HepG2 (cell line): ENCODE measurements around the gene PA2G4. TPM values are rescaled to one million over a fixed set of nuclear protein-coding genes. Genes with fewer than 3 reads are reported as not detected.

ENCODE experiments used
- GTF2F1 ChIP-seq: fragments of 150-350 bp; IDR thresholded peaks from 2 replicates; pipeline ENCODE4 v1.6.1; 2014; ENCODE audit warnings: low read length
- HHEX ChIP-seq: IDR thresholded peaks from 2 replicates; pipeline ENCODE4 v1.6.1; 2016; ENCODE audit warnings: control low read depth
- KDM3A ChIP-seq: IDR thresholded peaks from 2 replicates; pipeline ENCODE4 v1.6.1; 2018; ENCODE audit warnings: low read depth, missing compliant biosample characterization
- MEF2D ChIP-seq: sonication (generic); formaldehyde crosslinking; IDR thresholded peaks from 2 replicates; pipeline ENCODE4 v1.5.1; 2020; ENCODE audit warnings: mild to moderate bottlenecking, missing genetic modification reagents
- PRPF4 ChIP-seq: fragments of 200-400 bp; formaldehyde crosslinking; IDR thresholded peaks from 2 replicates; pipeline ENCODE4 v1.6.1; 2016; ENCODE audit warnings: low read length, low read depth; ENCODE audit not compliant: poor library complexity, severe bottlenecking
- RBFOX2 ChIP-seq: fragments of 200-400 bp; formaldehyde crosslinking; IDR thresholded peaks from 2 replicates; pipeline ENCODE4 v1.6.1; 2017; ENCODE audit warnings: low read depth, mild to moderate bottlenecking, low read length
- SMC3 ChIP-seq: IDR thresholded peaks from 2 replicates; pipeline ENCODE4 v1.6.1; 2011; ENCODE audit warnings: low read length, improper control_type of control experiment
- SRF ChIP-seq: IDR thresholded peaks from 2 replicates; pipeline ENCODE4 v1.6.1; 2011; ENCODE audit warnings: mild to moderate bottlenecking, low read depth, low read length, moderate library complexity
- SYNCRIP ChIP-seq: fragments of 200-400 bp; formaldehyde crosslinking; IDR thresholded peaks from 2 replicates; pipeline ENCODE4 v1.6.1; 2018; ENCODE audit warnings: mild to moderate bottlenecking, low read depth, low read length; ENCODE audit not compliant: insufficient read depth
- TAF15 ChIP-seq: fragments of 200-400 bp; formaldehyde crosslinking; IDR thresholded peaks from one replicate; pipeline ENCODE4 v1.6.1; 2018; ENCODE audit warnings: mild to moderate bottlenecking, low read depth, low read length; ENCODE audit not compliant: poor library complexity, severe bottlenecking
- TBL1XR1 ChIP-seq: fragments of 150-350 bp; IDR thresholded peaks from 2 replicates; pipeline ENCODE4 v1.6.1; 2014; ENCODE audit warnings: borderline replicate concordance, low read length; ENCODE audit not compliant: partially characterized antibody
- ZKSCAN5 ChIP-seq: sonication (generic); formaldehyde crosslinking; IDR thresholded peaks from 2 replicates; pipeline ENCODE4 v1.5.1; 2020; ENCODE audit warnings: mild to moderate bottlenecking, missing genetic modification reagents
- ZNF205 ChIP-seq: IDR thresholded peaks from 2 replicates; pipeline ENCODE4 v1.6.1; 2018; ENCODE audit warnings: missing biosample characterization, missing genetic modification reagents
- ZNF367 ChIP-seq: sonication (generic); formaldehyde crosslinking; IDR thresholded peaks from 2 replicates; pipeline ENCODE4 v1.4.0; 2020; ENCODE audit warnings: missing genetic modification reagents, borderline replicate concordance
- ZNF615 ChIP-seq: sonication (generic); formaldehyde crosslinking; IDR thresholded peaks from 2 replicates; pipeline ENCODE4 v1.5.0; 2020; ENCODE audit warnings: mild to moderate bottlenecking, missing genetic modification reagents, borderline replicate concordance
- ZNF629 ChIP-seq: sonication (generic); formaldehyde crosslinking; conservative IDR thresholded peaks from 2 replicates; pipeline ENCODE4 v1.5.0; 2020; ENCODE audit warnings: missing genetic modification reagents
- ZNF75D ChIP-seq: sonication (generic); formaldehyde crosslinking; IDR thresholded peaks from 2 replicates; pipeline ENCODE4 v1.8.1; 2023; ENCODE audit warnings: missing genetic modification reagents, mild to moderate bottlenecking, borderline replicate concordance
- ZNF766 ChIP-seq: sonication (generic); formaldehyde crosslinking; IDR thresholded peaks from 2 replicates; pipeline ENCODE4 v1.5.0; 2020; ENCODE audit warnings: missing genetic modification reagents, borderline replicate concordance
- polyA plus RNA-seq, 8 experiments: library from polyadenylated mRNA; depleted of rRNA in 3 of 8; stranded (reverse) in 7 of 8; unstranded in 1 of 8; fragments of >200 nt; fragmentation: Illumina TruSeq in 4 of 8; extraction: Trizol in 4 of 8; gene quantifications; 2 replicates each; pipeline versions ENCODE4 v1.2.1 to v1.2.3, GENCODE V29; 2011 to 2016; ENCODE audit warnings: low read depth in 4 of 8, missing spikeins in 1 of 8, mixed read lengths in 1 of 8; ENCODE audit not compliant: insufficient read depth in 1 of 8
- total RNA-seq, 5 experiments: library from RNA; depleted of rRNA; stranded (reverse); fragments of >200 nt; fragmentation: Illumina TruSeq; extraction: Trizol; gene quantifications; 2 replicates each; pipeline ENCODE4 v1.2.3, GENCODE V29; 2016; ENCODE audit warnings: low read depth in 1 of 5
- TF ChIP-seq, protein P1 (sequence below): sonication (generic); formaldehyde crosslinking; IDR thresholded peaks from 2 replicates; pipeline ENCODE4 v1.5.0; 2020; ENCODE audit warnings: missing genetic modification reagents
- TF ChIP-seq, protein P2 (sequence below): sonication (generic); formaldehyde crosslinking; IDR thresholded peaks from 2 replicates; pipeline ENCODE4 v1.4.0; 2020; ENCODE audit warnings: missing genetic modification reagents
- TF ChIP-seq, protein P3 (sequence below): sonication (generic); formaldehyde crosslinking; IDR thresholded peaks from 2 replicates; pipeline ENCODE4 v1.4.0; 2020; ENCODE audit warnings: missing genetic modification reagents, low read depth, mild to moderate bottlenecking, borderline replicate concordance

Gene PA2G4
- total and polyA plus RNA-seq, 2 of the 13 experiments (the other 11 are each of a cell fraction or from before 2014, with no cell fraction given) = 147 to 240 TPM

DNA sequence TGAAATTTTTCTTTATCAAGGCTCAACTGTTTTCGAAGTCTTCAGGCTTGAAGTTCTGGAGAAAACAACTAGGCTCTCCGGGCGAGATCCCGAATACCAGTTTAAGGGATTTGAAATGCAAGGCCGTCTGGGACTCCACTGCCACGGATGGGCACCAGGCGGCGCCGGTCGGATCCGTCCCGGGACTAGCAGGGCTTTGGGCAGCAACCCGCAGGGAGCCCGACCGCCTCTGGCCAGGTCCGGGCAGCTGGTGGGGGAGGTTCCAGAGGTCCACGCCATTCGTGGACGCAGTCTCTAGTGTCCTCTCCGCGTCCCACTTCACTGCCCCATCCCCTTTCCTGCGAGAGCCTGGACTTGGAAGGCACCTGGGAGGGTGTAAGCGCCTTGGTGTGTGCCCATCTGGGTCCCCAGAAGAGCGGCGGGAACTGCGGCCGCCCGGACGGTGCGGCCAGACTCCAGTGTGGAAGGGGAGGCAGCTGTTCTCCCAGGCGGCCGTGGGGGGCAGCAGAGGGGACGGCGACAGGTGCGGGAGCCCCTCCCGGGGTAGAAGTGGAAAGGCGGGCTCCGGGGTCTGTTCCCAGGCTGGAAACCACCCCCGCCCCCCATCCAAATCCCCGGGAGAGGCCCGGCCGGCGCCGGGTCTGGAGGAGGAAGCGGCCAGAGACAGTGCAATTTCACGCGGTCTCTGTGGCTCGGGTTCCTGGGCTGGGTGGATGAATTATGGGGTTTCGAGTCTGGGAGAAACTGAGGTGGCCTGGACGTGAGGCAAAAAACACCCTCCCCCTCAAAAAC is 25.2 kb upstream of the PA2G4 start (continued):
- no peak for TF ChIP-seq GTF2F1
- no peak for TF ChIP-seq SYNCRIP
- no peak for TF ChIP-seq ZNF615
- no peak for TF ChIP-seq ZNF629 (CRISPR knock-in tag)
- TF ChIP-seq, protein P1, sequence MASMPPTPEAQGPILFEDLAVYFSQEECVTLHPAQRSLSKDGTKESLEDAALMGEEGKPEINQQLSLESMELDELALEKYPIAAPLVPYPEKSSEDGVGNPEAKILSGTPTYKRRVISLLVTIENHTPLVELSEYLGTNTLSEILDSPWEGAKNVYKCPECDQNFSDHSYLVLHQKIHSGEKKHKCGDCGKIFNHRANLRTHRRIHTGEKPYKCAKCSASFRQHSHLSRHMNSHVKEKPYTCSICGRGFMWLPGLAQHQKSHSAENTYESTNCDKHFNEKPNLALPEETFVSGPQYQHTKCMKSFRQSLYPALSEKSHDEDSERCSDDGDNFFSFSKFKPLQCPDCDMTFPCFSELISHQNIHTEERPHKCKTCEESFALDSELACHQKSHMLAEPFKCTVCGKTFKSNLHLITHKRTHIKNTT = no peak
- TF ChIP-seq PRPF4 = no peak
- TF ChIP-seq MEF2D = peak; percentile 48; the same call in 1 of the 2 replicates
- TF ChIP-seq SMC3 = peak; percentile 51; the same call in 1 of the 2 replicates
- TF ChIP-seq ZNF766 (CRISPR knock-in tag) = 0 out of 2 replicates have a peak, but pooled peaks have one; percentile 49
- TF ChIP-seq ZNF75D (CRISPR knock-in tag) = no peak
- TF ChIP-seq KDM3A = peak; percentile 73; the same call in 1 of the 2 replicates
- no peak for TF ChIP-seq TBL1XR1
- TF ChIP-seq, protein P2, sequence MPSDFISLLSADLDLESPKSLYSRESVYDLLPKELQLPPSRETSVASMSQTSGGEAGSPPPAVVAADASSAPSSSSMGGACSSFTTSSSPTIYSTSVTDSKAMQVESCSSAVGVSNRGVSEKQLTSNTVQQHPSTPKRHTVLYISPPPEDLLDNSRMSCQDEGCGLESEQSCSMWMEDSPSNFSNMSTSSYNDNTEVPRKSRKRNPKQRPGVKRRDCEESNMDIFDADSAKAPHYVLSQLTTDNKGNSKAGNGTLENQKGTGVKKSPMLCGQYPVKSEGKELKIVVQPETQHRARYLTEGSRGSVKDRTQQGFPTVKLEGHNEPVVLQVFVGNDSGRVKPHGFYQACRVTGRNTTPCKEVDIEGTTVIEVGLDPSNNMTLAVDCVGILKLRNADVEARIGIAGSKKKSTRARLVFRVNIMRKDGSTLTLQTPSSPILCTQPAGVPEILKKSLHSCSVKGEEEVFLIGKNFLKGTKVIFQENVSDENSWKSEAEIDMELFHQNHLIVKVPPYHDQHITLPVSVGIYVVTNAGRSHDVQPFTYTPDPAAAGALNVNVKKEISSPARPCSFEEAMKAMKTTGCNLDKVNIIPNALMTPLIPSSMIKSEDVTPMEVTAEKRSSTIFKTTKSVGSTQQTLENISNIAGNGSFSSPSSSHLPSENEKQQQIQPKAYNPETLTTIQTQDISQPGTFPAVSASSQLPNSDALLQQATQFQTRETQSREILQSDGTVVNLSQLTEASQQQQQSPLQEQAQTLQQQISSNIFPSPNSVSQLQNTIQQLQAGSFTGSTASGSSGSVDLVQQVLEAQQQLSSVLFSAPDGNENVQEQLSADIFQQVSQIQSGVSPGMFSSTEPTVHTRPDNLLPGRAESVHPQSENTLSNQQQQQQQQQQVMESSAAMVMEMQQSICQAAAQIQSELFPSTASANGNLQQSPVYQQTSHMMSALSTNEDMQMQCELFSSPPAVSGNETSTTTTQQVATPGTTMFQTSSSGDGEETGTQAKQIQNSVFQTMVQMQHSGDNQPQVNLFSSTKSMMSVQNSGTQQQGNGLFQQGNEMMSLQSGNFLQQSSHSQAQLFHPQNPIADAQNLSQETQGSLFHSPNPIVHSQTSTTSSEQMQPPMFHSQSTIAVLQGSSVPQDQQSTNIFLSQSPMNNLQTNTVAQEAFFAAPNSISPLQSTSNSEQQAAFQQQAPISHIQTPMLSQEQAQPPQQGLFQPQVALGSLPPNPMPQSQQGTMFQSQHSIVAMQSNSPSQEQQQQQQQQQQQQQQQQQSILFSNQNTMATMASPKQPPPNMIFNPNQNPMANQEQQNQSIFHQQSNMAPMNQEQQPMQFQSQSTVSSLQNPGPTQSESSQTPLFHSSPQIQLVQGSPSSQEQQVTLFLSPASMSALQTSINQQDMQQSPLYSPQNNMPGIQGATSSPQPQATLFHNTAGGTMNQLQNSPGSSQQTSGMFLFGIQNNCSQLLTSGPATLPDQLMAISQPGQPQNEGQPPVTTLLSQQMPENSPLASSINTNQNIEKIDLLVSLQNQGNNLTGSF (CRISPR knock-in tag) = 0 out of 2 replicates have a peak, but pooled peaks have one; percentile 17
- TF ChIP-seq, protein P3, sequence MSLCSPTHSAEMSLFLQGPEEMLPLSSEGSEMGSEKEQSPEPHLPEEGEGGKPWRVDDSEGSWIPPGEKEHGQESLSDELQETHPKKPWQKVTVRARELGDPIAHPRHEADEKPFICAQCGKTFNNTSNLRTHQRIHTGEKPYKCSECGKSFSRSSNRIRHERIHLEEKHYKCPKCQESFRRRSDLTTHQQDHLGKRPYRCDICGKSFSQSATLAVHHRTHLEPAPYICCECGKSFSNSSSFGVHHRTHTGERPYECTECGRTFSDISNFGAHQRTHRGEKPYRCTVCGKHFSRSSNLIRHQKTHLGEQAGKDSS (CRISPR knock-in tag) = no peak; the same call in 1 of the 2 replicates
- peak; percentile 76 for TF ChIP-seq RBFOX2
- TF ChIP-seq SRF = no peak
- TF ChIP-seq ZNF205 = peak; percentile 62; the same call in 1 of the 2 replicates
- TF ChIP-seq HHEX (CRISPR knock-in tag) = no peak
- no peak for TF ChIP-seq ZKSCAN5 (CRISPR knock-in tag)
- peak; percentile 76 for TF ChIP-seq TAF15
- no peak for TF ChIP-seq ZNF367 (CRISPR knock-in tag)
